Erythroblast (primary cell): ENCODE data around the gene NDUFA3.

ENCODE experiments used
- GATA1 ChIP-seq: IDR thresholded peaks from 2 replicates; pipeline ENCODE4 v1.6.1; 2011; ENCODE audit warnings: low read depth, mild to moderate bottlenecking, control low read depth, low read length, moderate library complexity
- POLR2A ChIP-seq: IDR thresholded peaks from 2 replicates; pipeline ENCODE4 v1.6.1; 2011; ENCODE audit warnings: mild to moderate bottlenecking, low read length

- no peak for TF ChIP-seq POLR2A
- TF ChIP-seq GATA1: no peak
Observed at GRCh38 chr19:54129617-54129996, 27.0 kb downstream of the NDUFA3 start.
